ENCODE results near the gene AK6.
A peak's percentile ranks its signal among the peaks of the same experiment; 100 is the strongest.

Gene AK6

DNA sequence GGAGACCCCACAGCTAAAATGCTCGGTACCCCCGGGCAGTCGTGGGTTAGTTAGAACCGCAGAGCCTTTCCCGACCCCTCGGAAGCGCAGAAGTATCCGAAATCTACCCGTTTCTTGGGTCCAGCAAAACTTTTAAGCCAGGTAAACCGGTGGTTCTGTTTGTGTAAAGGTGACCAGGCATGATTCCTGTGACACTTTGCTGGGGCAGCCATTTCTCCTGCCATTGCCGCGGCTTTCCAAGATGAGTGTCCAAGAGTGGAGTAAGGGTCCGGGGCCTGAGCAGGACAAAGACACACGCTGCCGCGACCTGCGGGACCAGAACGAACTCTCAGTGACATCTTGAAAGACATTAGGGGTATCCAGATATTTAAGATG, 46.3 kb upstream of the AK6 start:
- Histone ChIP-seq H3K4me3 (ENCODE audit: low read depth, low read length) (peak overlapping the region; percentile 97), H2AFZ (peak overlapping the region; percentile 98), H3K36me3 (ENCODE audit: control insufficient read depth, insufficient read depth, low read length) (no peaks in the 10 kb centered on the region), H3K27ac (peak overlapping the region; percentile 85), H3K79me2 (peaks cover 7% of the 10 kb centered on the region), H3K27me3 (ENCODE audit: control insufficient read depth, insufficient read depth, low read length) (no peaks in the 10 kb centered on the region), H3K4me2 (ENCODE audit: low read length) (peak overlapping the region; percentile 67), H3K4me1 (no peaks in the 10 kb centered on the region), H3K9ac (peak overlapping the region; percentile 84), H3K9me3 (ENCODE audit: control insufficient read depth, low read length) (no peaks in the 10 kb centered on the region)
- no peak for TF ChIP-seq CTCF (IDR thresholded peaks at IDR 0.05)

- H3K9ac ChIP-seq = peak within 1 kb of the TSS; percentile 84
- H3K27ac ChIP-seq = peak within 1 kb of the TSS; percentile 85
- no peaks in the 10 kb centered on the region for H3K36me3 ChIP-seq (ENCODE audit: control insufficient read depth, insufficient read depth, low read length)
- H2AFZ ChIP-seq = peak within 1 kb of the TSS; percentile 98
- H3K79me2 ChIP-seq = peaks cover 5% of the 10 kb centered on the region
- H3K9me3 ChIP-seq (ENCODE audit: control insufficient read depth, low read length) = no peaks in the 10 kb centered on the region
- H3K4me2 ChIP-seq (ENCODE audit: low read length) = peak within 1 kb of the TSS; percentile 67
- no peaks in the 10 kb centered on the region for H3K27me3 ChIP-seq (ENCODE audit: control insufficient read depth, insufficient read depth, low read length)
- peak; percentile 54 for TF ChIP-seq CTCF (IDR thresholded peaks at IDR 0.05)
- no peaks in the 10 kb centered on the region for H3K4me1 ChIP-seq
- peak within 1 kb of the TSS; percentile 97 for H3K4me3 ChIP-seq (ENCODE audit: low read depth, low read length)
Measured at GRCh38 chr5:69414885-69415583, 45.7 kb upstream of the AK6 start, which contains the start of gene MARVELD2. Gene MARVELD2, plus strand, starts transcription at chr5:69415116. Its CDS starts 4,270 bp downstream, at chr5:69419386.

GRCh38 chr5:69404659-69405330, 35.5 kb upstream of the AK6 start:
- no peak overlapping the region for H3K9ac ChIP-seq
- no peaks in the 10 kb centered on the region for H3K79me2 ChIP-seq
- no peak overlapping the region for H2AFZ ChIP-seq
- H3K4me3 ChIP-seq (ENCODE audit: low read depth, low read length) = no peak overlapping the region
- H3K9me3 ChIP-seq (ENCODE audit: control insufficient read depth, low read length) = no peaks in the 10 kb centered on the region
- no peak overlapping the region for H3K27ac ChIP-seq
- no peak overlapping the region for H3K4me2 ChIP-seq (ENCODE audit: low read length)
- no peaks in the 10 kb centered on the region for H3K4me1 ChIP-seq
- no peaks in the 10 kb centered on the region for H3K27me3 ChIP-seq (ENCODE audit: control insufficient read depth, insufficient read depth, low read length)
- no peaks in the 10 kb centered on the region for H3K36me3 ChIP-seq (ENCODE audit: control insufficient read depth, insufficient read depth, low read length)
- no peak for TF ChIP-seq CTCF (IDR thresholded peaks at IDR 0.05)

GRCh38 chr5:69378376-69378775, 9.1 kb upstream of the AK6 start:
- Histone ChIP-seq H3K4me3 (ENCODE audit: low read depth, low read length) (no peak overlapping the region), H3K79me2 (no peaks in the 10 kb centered on the region), H3K27me3 (ENCODE audit: control insufficient read depth, insufficient read depth, low read length) (no peaks in the 10 kb centered on the region), H3K4me2 (ENCODE audit: low read length) (no peak overlapping the region), H2AFZ (no peak overlapping the region), H3K4me1 (no peaks in the 10 kb centered on the region), H3K27ac (no peak overlapping the region), H3K36me3 (ENCODE audit: control insufficient read depth, insufficient read depth, low read length) (no peaks in the 10 kb centered on the region), H3K9ac (no peak overlapping the region), H3K9me3 (ENCODE audit: control insufficient read depth, low read length) (no peaks in the 10 kb centered on the region)
- no peak for TF ChIP-seq CTCF (IDR thresholded peaks at IDR 0.05)
